Mesendoderm (in vitro differentiated cells): ENCODE data around the gene COQ7.

Experiments used
- DNase-seq: peaks from one replicate; pipeline ENCODE4 v3.0.0; 2013
- H2AK5ac ChIP-seq: 2 replicates; pipeline ENCODE4 v1.6.1; 2013; ENCODE audit warnings: low read length, inconsistent platforms
- H2BK120ac ChIP-seq: 2 replicates; pipeline ENCODE4 v1.6.1; 2013; ENCODE audit warnings: low read depth, mild to moderate bottlenecking, low read length, moderate library complexity, mixed read lengths
- H2BK15ac ChIP-seq: replicated peaks from 2 replicates; pipeline ENCODE4 v1.6.1; 2013; ENCODE audit warnings: low read depth, mild to moderate bottlenecking, moderate library complexity
- H2BK5ac ChIP-seq: 2 replicates; pipeline ENCODE4 v1.6.1; 2013; ENCODE audit warnings: low read length, inconsistent platforms
- H3K18ac ChIP-seq: 2 replicates; pipeline ENCODE4 v1.6.1; 2013; ENCODE audit warnings: mild to moderate bottlenecking, low read length, mixed read lengths
- H3K23ac ChIP-seq: one replicate; pipeline ENCODE4 v1.6.1; 2013; ENCODE audit warnings: low read length
- H3K27ac ChIP-seq: 2 replicates; pipeline ENCODE4 v1.5.1; 2013; ENCODE audit warnings: low read depth, mild to moderate bottlenecking, inconsistent platforms, low read length, moderate library complexity
- H3K27me3 ChIP-seq: 2 replicates; pipeline ENCODE4 v1.6.1; 2013; ENCODE audit warnings: low read length, control low read depth, mild to moderate bottlenecking, inconsistent platforms; ENCODE audit not compliant: insufficient read depth, poor library complexity
- H3K36me3 ChIP-seq: 2 replicates; pipeline ENCODE4 v1.6.1; 2013; ENCODE audit warnings: low read length, inconsistent platforms; ENCODE audit not compliant: control insufficient read depth, insufficient read depth
- H3K4ac ChIP-seq: one replicate; pipeline ENCODE4 v1.6.1; 2013; ENCODE audit warnings: low read depth, mild to moderate bottlenecking, low read length, moderate library complexity
- H3K4me1 ChIP-seq: 2 replicates; pipeline ENCODE4 v1.6.1; 2013; ENCODE audit warnings: low read depth, low read length, inconsistent platforms; ENCODE audit not compliant: control insufficient read depth
- H3K4me2 ChIP-seq: 2 replicates; pipeline ENCODE4 v1.6.1; 2013; ENCODE audit warnings: low read length
- H3K4me3 ChIP-seq: 2 replicates; pipeline ENCODE4 v1.5.1; 2013; ENCODE audit warnings: mild to moderate bottlenecking, low read length
- H3K56ac ChIP-seq: one replicate; pipeline ENCODE4 v1.6.1; 2013; ENCODE audit warnings: low read length
- H3K79me1 ChIP-seq: 2 replicates; pipeline ENCODE4 v1.6.1; 2013; ENCODE audit warnings: low read length, inconsistent platforms
- H3K79me2 ChIP-seq: 2 replicates; pipeline ENCODE4 v1.6.1; 2013; ENCODE audit warnings: mild to moderate bottlenecking, low read length; ENCODE audit not compliant: control insufficient read depth, insufficient read depth
- H3K9ac ChIP-seq: 2 replicates; pipeline ENCODE4 v1.6.1; 2013; ENCODE audit warnings: low read length, inconsistent platforms
- H4K5ac ChIP-seq: one replicate; pipeline ENCODE4 v1.6.1; 2013; ENCODE audit warnings: low read length
- H4K8ac ChIP-seq: one replicate; pipeline ENCODE4 v1.6.1; 2013; ENCODE audit warnings: low read depth, mild to moderate bottlenecking, control low read depth, low read length, moderate library complexity
- WGBS: extraction: QIAGEN DNeasy Blood & Tissue Kit; methylation state at CpG from one replicate; pipeline ENCODE4 v1.1.7; 2013; ENCODE audit warnings: low lambda C conversion rate, missing lambda C conversion rate; ENCODE audit not compliant: insufficient coverage; ENCODE audit errors: extremely low coverage; 5-methylcytosine and 5-hydroxymethylcytosine counted together

Gene COQ7

GRCh38 chr16:19086322-19087199, 19.1 kb downstream of the COQ7 start:
- H3K56ac ChIP-seq = peak overlapping the region; percentile 71
- peak; percentile 87 for DNase-seq
- no peak overlapping the region for H2BK5ac ChIP-seq
- H3K4me1 ChIP-seq = no peaks in the 10 kb centered on the region
- no CpG with 5 or more reads among the region's 52 CpGs for WGBS
- H3K27me3 ChIP-seq = no peaks in the 10 kb centered on the region
- no peaks in the 10 kb centered on the region for H3K79me1 ChIP-seq
- no peak overlapping the region for H2BK120ac ChIP-seq
- no peaks in the 10 kb centered on the region for H3K79me2 ChIP-seq
- H3K9ac ChIP-seq = peak overlapping the region; percentile 57
- no peak overlapping the region for H4K5ac ChIP-seq
- H3K4ac ChIP-seq = no peak overlapping the region
- no peaks in the 10 kb centered on the region for H3K36me3 ChIP-seq
- no peak overlapping the region for H2BK15ac ChIP-seq
- no peak overlapping the region for H3K4me3 ChIP-seq
- no peak overlapping the region for H3K23ac ChIP-seq
- no peak overlapping the region for H3K18ac ChIP-seq
- H2AK5ac ChIP-seq = no peak overlapping the region
- no peak overlapping the region for H4K8ac ChIP-seq
- H3K4me2 ChIP-seq = peak overlapping the region; percentile 41
- H3K27ac ChIP-seq = no peak overlapping the region

GRCh38 chr16:19088341-19088916, 21.0 kb downstream of the COQ7 start:
- no peak overlapping the region for H3K23ac ChIP-seq
- no peak overlapping the region for H3K18ac ChIP-seq

GRCh38 chr16:19089410-19089955, 22.1 kb downstream of the COQ7 start:
- Histone ChIP-seq H2BK120ac (no peak overlapping the region), H3K79me2 (no peaks in the 10 kb centered on the region), H3K4me2 (no peak overlapping the region), H2BK5ac (no peak overlapping the region), H3K18ac (no peak overlapping the region), H2AK5ac (no peak overlapping the region), H3K4me3 (no peak overlapping the region), H3K4me1 (no peaks in the 10 kb centered on the region), H3K27ac (no peak overlapping the region), H4K5ac (no peak overlapping the region), H2BK15ac (no peak overlapping the region), H3K27me3 (no peaks in the 10 kb centered on the region), H3K56ac (no peak overlapping the region), H3K9ac (no peak overlapping the region), H3K79me1 (no peaks in the 10 kb centered on the region), H4K8ac (no peak overlapping the region), H3K23ac (no peak overlapping the region), H3K36me3 (no peaks in the 10 kb centered on the region), H3K4ac (no peak overlapping the region)
- WGBS = no CpG with 5 or more reads among the region's 3 CpGs
- no peak for DNase-seq

More at GRCh38 chr16:19088341-19088916, 21.0 kb downstream of the COQ7 start:
- Histone ChIP-seq H2AK5ac (no peak overlapping the region), H2BK5ac (no peak overlapping the region), H4K8ac (no peak overlapping the region), H3K4me3 (no peak overlapping the region), H3K4me1 (no peaks in the 10 kb centered on the region), H3K4ac (no peak overlapping the region), H4K5ac (no peak overlapping the region), H3K9ac (no peak overlapping the region), H3K4me2 (no peak overlapping the region), H2BK120ac (no peak overlapping the region), H3K79me1 (no peaks in the 10 kb centered on the region), H3K56ac (no peak overlapping the region), H3K79me2 (no peaks in the 10 kb centered on the region), H2BK15ac (no peak overlapping the region), H3K27ac (no peak overlapping the region), H3K36me3 (no peaks in the 10 kb centered on the region), H3K27me3 (no peaks in the 10 kb centered on the region)
- DNase-seq = no peak
- WGBS = no CpG with 5 or more reads among the region's 5 CpGs

GRCh38 chr16:19090916-19091315, 23.5 kb downstream of the COQ7 start:
- WGBS = no CpG with 5 or more reads among the region's 6 CpGs
- Histone ChIP-seq H4K8ac (no peak overlapping the region), H3K4me2 (no peak overlapping the region)

GRCh38 chr16:19092653-19093410, 25.4 kb downstream of the COQ7 start:
- Histone ChIP-seq H3K4me1 (no peaks in the 10 kb centered on the region), H2BK5ac (no peak overlapping the region), H3K56ac (no peak overlapping the region), H3K27ac (no peak overlapping the region), H3K23ac (no peak overlapping the region), H4K5ac (no peak overlapping the region), H3K79me1 (no peaks in the 10 kb centered on the region), H2BK15ac (no peak overlapping the region), H3K27me3 (no peaks in the 10 kb centered on the region), H3K4me3 (no peak overlapping the region), H3K9ac (no peak overlapping the region), H2BK120ac (no peak overlapping the region), H3K4me2 (no peak overlapping the region), H3K4ac (no peak overlapping the region), H3K18ac (no peak overlapping the region), H4K8ac (no peak overlapping the region), H2AK5ac (no peak overlapping the region), H3K36me3 (no peaks in the 10 kb centered on the region), H3K79me2 (no peaks in the 10 kb centered on the region)
- WGBS = no CpG with 5 or more reads among the region's 2 CpGs
- no peak for DNase-seq

More at GRCh38 chr16:19090916-19091315, 23.5 kb downstream of the COQ7 start:
- Histone ChIP-seq H3K18ac (no peak overlapping the region), H3K27ac (no peak overlapping the region), H2BK5ac (no peak overlapping the region), H2AK5ac (no peak overlapping the region), H3K79me2 (no peaks in the 10 kb centered on the region), H3K27me3 (no peaks in the 10 kb centered on the region), H3K23ac (no peak overlapping the region), H4K5ac (no peak overlapping the region), H2BK15ac (no peak overlapping the region), H3K36me3 (no peaks in the 10 kb centered on the region), H3K56ac (no peak overlapping the region), H3K4me3 (no peak overlapping the region), H3K4ac (no peak overlapping the region), H3K79me1 (no peaks in the 10 kb centered on the region), H2BK120ac (no peak overlapping the region), H3K9ac (no peak overlapping the region), H3K4me1 (no peaks in the 10 kb centered on the region)
- DNase-seq = no peak
